ENCODE measurements around the gene EML3.

The EML3 gene

DNA sequence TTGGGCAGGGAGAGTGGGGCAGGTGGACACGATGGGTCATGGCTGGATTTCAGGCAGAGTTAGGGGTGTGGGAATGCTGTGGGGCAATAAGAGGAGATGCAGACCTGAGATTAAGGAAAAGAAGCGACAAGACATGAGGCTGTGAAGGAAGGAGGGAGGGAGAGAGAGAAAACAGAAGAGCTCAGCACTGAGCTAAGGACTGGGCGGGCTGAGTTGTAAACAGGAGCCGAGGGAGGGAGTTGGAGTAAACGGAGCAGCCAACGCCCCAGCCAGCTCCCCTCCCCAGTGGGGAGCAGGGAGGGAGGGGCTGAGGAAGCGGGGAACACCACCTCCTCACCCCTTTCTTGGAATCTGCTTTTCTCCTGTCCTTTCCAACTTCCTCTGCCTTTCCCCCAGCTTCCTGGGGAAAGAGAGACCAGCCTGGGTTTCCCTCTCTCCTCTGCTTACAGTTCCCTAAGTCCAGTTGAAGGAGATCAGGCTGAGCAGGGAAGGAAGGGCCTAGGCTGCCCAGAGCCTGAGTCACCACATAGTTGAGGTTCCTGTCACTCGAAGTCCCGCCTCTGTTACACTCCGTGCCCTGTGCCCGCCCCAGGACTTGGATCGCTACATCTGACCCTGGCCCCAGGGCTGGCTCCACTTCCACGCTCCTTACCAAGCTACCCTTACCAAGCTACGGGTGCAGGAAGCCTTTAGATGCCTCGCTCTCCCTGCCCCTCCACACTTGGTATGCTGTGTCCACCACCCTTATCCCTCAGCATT is 59.3 kb downstream of the EML3 start:
- peak; percentile 88 for DNase-seq (ENCODE audit: low spot score)

DNA sequence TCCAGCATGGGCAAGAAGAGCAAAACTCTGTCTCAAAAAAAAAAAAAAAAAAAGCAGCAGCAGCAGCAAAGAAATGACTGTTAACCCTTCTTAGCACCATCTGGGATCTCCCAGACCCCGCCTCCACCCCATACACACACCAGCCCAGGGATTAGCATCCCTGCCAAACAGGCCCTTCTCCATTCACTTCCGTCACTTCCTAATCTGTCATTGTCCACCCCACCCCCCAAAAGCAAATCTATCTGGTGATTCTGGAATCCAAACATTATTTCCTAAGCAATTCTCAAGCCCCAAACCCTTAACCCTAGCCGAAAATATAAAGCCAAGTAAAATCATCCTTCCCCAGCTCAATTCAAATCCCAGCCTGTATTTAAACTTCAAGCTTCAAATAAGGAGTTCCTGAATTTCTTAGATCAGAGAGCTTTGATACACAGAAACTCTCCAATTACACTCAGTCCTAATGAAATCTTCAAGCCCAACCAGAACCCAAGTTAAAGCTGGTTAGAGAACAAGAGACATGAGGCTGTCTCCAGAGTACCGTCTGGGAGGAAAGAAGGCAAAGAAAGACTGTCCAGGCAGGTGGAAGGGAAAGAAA is 60.0 kb downstream of the EML3 start:
- no peak for DNase-seq (ENCODE audit: low spot score)
